Esophagus muscularis mucosa (tissue), 4 donors: ENCODE data around the gene IRAK2. TPM values are rescaled to one million over a fixed set of nuclear protein-coding genes. Genes with fewer than 3 reads are reported as not detected.

Experiments
- DNase-seq: peaks from one replicate; pipeline ENCODE4 v3.0.0-alpha.2; 2017; ENCODE audit errors: extremely low spot score
- H3K27ac ChIP-seq, 4 donors: fragments of 200-600 bp; sonication (generic); replicated peaks in 1 of 4; 1 replicate in 3 of 4; 2 replicates in 1 of 4; pipeline ENCODE4 v1.5.1; 2016 to 2019; ENCODE audit warnings: mild to moderate bottlenecking in 1 of 4
- H3K27me3 ChIP-seq, 4 donors: fragments of 200-600 bp; sonication (generic); one replicate each; pipeline versions ENCODE4 v1.5.1 to v1.6.0; 2016 to 2019
- H3K36me3 ChIP-seq, 4 donors: fragments of 200-600 bp; sonication (generic); one replicate each; pipeline ENCODE4 v1.5.1; 2016 to 2019
- H3K4me1 ChIP-seq, 4 donors: fragments of 200-600 bp; sonication (generic); one replicate each; pipeline ENCODE4 v1.5.1; 2016 to 2019
- H3K4me3 ChIP-seq, 4 donors: fragments of 200-600 bp; sonication (generic); 1 replicate in 2 of 4; 2 replicates in 2 of 4; pipeline ENCODE4 v1.5.1; 2016 to 2019; ENCODE audit warnings: mild to moderate bottlenecking in 4 of 4, moderate library complexity in 1 of 4
- H3K9me3 ChIP-seq, 4 donors: fragments of 200-600 bp; sonication (generic); 1 replicate in 3 of 4; 2 replicates in 1 of 4; pipeline ENCODE4 v1.5.1; 2016 to 2019
- EP300 ChIP-seq: sonication (generic); formaldehyde crosslinking; IDR thresholded peaks from one replicate; pipeline ENCODE4 v1.6.1; 2017; ENCODE audit warnings: antibody characterized with exemption
- POLR2A ChIP-seq: fragments of 450-650 bp; IDR thresholded peaks from one replicate; pipeline ENCODE4 v1.6.1; 2017; ENCODE audit warnings: antibody characterized with exemption, moderate library complexity, mild to moderate bottlenecking, low read depth
- POLR2AphosphoS5 ChIP-seq, 2 donors: sonication (generic); formaldehyde crosslinking; IDR thresholded peaks; one replicate each; pipeline ENCODE4 v1.6.1; 2017; ENCODE audit warnings: antibody characterized with exemption in 2 of 2
- WGBS: methylation state at CpG from one replicate; pipeline ENCODE4 v1.1.5; 2018; 5-methylcytosine and 5-hydroxymethylcytosine counted together
- intact Hi-C: fragments of 100-400 bp; cut with DNase I; formaldehyde crosslinking; loops from one replicate; pipeline ENCODE4 v1.15.1; 2023
- total RNA-seq, 4 donors: library from RNA; depleted of rRNA; stranded (reverse); fragments of >200 nt; gene quantifications; one replicate each; pipeline versions ENCODE4 v1.1.0 to v1.2.1, GENCODE V29; 2016
- TF ChIP-seq, protein P1 (sequence below), 3 experiments: fragments of 200-600 bp in 2 of 3; fragments of 450-650 bp in 1 of 3; sonication (generic) in 2 of 3; IDR thresholded peaks; one replicate each; pipeline ENCODE4 v1.5.1; 2017 to 2019; ENCODE audit warnings: antibody characterized with exemption in 3 of 3, mild to moderate bottlenecking in 2 of 3, moderate library complexity in 1 of 3

IRAK2 gene
- total RNA-seq, 4 donors from 2014 or later, result 2.5 to 3.2 (median 2.8) TPM

DNA sequence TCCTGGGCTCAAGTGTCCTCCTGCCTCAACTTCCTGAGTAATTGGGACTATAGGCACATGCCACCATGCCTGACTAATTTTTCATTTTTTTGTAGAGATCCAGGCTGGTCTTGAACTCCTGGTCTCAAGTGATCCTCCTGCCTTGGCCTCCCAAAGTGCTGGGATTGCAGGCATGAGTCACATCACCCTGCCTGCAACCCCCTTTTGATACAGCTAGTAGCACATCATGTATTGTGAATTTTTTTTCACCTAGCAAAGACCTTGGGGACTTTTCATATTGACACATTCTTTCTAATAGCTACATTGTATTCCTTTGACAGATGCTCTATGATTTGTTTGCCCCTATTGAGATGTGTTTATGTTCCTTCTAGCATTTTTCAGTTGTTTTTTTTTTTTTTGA, 14.2 kb downstream of the IRAK2 start:
- no peak overlapping the region for H3K4me3 ChIP-seq

DNA sequence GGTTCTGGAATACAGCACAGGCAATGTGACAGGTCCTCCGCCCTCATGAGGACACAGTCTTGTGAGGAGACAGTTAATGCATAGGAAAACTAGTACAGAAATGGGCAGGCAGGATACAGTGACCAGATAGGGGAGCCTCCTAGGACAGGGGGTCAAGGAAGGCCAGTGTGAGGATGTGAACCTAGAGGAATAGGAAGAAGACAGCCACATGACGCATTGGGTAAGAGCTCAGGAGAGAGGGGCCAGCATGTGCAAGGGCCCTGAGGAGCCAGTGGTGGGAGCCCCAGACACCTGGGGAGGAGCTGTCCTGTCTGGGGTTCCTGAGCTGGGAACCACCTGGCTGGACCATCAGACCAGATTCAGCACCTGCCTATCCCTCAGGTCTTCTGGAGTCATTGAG, 15.6 kb downstream of the IRAK2 start:
- Histone ChIP-seq H3K27me3 (no peaks in the 10 kb centered on the region), H3K4me1 (no peaks in the 10 kb centered on the region), H3K36me3 (peaks cover 4 to 46% (median 13%) of the 10 kb centered on the region in 4 donors), H3K27ac (no peak overlapping the region), H3K9me3 (no peaks in the 10 kb centered on the region), H3K4me3 (no peak overlapping the region)
- TF ChIP-seq POLR2AphosphoS5 (IDR thresholded peaks at IDR 0.05) (no peak), POLR2A (no peak), EP300 (no peak)
- TF ChIP-seq, protein P1, sequence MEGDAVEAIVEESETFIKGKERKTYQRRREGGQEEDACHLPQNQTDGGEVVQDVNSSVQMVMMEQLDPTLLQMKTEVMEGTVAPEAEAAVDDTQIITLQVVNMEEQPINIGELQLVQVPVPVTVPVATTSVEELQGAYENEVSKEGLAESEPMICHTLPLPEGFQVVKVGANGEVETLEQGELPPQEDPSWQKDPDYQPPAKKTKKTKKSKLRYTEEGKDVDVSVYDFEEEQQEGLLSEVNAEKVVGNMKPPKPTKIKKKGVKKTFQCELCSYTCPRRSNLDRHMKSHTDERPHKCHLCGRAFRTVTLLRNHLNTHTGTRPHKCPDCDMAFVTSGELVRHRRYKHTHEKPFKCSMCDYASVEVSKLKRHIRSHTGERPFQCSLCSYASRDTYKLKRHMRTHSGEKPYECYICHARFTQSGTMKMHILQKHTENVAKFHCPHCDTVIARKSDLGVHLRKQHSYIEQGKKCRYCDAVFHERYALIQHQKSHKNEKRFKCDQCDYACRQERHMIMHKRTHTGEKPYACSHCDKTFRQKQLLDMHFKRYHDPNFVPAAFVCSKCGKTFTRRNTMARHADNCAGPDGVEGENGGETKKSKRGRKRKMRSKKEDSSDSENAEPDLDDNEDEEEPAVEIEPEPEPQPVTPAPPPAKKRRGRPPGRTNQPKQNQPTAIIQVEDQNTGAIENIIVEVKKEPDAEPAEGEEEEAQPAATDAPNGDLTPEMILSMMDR (IDR thresholded peaks at IDR 0.05), result no peak
- no peak for DNase-seq
- 89% methylated on average over 2 of the region's 2 CpGs for WGBS
- intact Hi-C loops, result no loop called here

More for the DNA sequence above, 14.2 kb downstream of the IRAK2 start:
- H3K27ac ChIP-seq, result no peak overlapping the region
- intact Hi-C loops, result no loop called here
- peaks cover 4 to 40% (median 13%) of the 10 kb centered on the region in 4 donors for H3K36me3 ChIP-seq
- no peak for DNase-seq
- no peak for TF ChIP-seq EP300
- TF ChIP-seq, protein P1 (IDR thresholded peaks at IDR 0.05), result no peak
- TF ChIP-seq POLR2A, result no peak
- no peak for TF ChIP-seq POLR2AphosphoS5 (IDR thresholded peaks at IDR 0.05)
- no peaks in the 10 kb centered on the region for H3K27me3 ChIP-seq
- H3K9me3 ChIP-seq, result no peaks in the 10 kb centered on the region
- peaks cover 0 to 6% (median under 1%) of the 10 kb centered on the region in 4 donors for H3K4me1 ChIP-seq

DNA sequence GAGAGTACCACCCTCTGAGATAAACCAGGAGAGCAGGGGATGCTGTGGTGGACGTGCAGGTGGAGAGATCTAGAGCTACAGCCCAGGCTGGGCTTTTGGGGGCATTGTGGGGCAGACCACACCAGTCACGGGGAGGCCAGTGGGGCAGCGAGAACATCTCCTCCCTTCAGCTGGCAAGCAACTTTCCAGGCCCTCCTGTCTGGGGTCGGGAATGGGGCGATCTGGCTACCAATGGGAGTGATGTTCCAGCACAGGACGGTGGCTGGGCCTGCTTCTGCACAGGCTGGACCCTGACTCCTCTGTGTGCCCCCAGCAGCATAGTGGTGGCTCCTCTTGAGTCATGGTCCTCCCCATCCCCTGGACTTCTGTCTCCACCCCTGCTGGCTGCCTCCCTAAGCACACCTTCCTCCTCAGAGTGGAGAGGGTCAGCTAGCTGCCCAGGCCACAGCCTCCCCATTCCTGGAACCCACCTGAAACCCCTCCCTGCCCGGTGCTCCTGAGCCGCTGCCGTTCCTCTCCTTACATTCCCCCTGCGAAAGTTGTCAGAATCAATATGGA, 16.1 kb downstream of the IRAK2 start:
- TF ChIP-seq, protein P1 (IDR thresholded peaks at IDR 0.05), result no peak
- no peak for TF ChIP-seq EP300
- no peak for TF ChIP-seq POLR2AphosphoS5 (IDR thresholded peaks at IDR 0.05)
- H3K4me3 ChIP-seq, result no peak overlapping the region
- 87% methylated on average over 10 of the region's 10 CpGs for WGBS
- H3K27me3 ChIP-seq, result no peaks in the 10 kb centered on the region
- no peak overlapping the region for H3K27ac ChIP-seq
- intact Hi-C loops, result no loop called here
- H3K9me3 ChIP-seq, result no peaks in the 10 kb centered on the region
- no peak for DNase-seq
- H3K36me3 ChIP-seq, result peaks cover 4 to 46% (median 13%) of the 10 kb centered on the region in 4 donors
- peaks cover 0 to 3% (median 0%) of the 10 kb centered on the region in 4 donors for H3K4me1 ChIP-seq

DNA sequence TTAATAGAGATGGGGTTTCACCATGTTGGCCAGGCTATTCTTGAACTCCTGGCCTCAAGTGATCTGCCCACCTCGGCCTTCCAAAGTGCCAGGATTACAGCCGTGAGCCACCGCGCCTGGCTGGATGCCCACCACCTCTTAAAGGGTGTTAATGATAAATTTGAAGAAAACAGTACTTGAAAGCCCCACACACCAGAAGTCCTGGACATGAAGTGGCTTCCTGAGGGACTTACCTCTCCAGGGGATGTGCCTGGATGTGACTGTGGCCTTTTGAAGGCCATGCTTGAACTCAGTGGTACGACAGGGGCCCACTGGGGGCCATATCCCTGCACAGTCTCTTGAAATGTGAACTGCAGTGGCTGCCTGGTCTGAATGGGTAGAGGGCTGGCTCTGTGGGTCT, 18.2 kb downstream of the IRAK2 start:
- WGBS, result 89% methylated on average over 5 of the region's 5 CpGs

More for the DNA sequence above, 18.2 kb downstream of the IRAK2 start:
- peaks cover 0 to 20% (median 4%) of the 10 kb centered on the region in 4 donors for H3K4me1 ChIP-seq
- H3K4me3 ChIP-seq, result no peak overlapping the region
- peaks cover 0 to 37% (median 9%) of the 10 kb centered on the region in 4 donors for H3K36me3 ChIP-seq
- DNase-seq, result no peak
- intact Hi-C loops, result no loop called here
- H3K27ac ChIP-seq, result no peak overlapping the region
- TF ChIP-seq, protein P1 (IDR thresholded peaks at IDR 0.05), result no peak
- TF ChIP-seq EP300 (no peak), POLR2A (no peak), POLR2AphosphoS5 (IDR thresholded peaks at IDR 0.05) (no peak)
- no peaks in the 10 kb centered on the region for H3K27me3 ChIP-seq
- no peaks in the 10 kb centered on the region for H3K9me3 ChIP-seq
